ENCODE results near the gene CX3CR1. TPM values are rescaled to one million over a fixed set of nuclear protein-coding genes. Genes with fewer than 3 reads are reported as not detected.

CX3CR1 gene
- total RNA-seq, 2 experiments from 2014 or later: 0.13 TPM; not detected in 1

DNA sequence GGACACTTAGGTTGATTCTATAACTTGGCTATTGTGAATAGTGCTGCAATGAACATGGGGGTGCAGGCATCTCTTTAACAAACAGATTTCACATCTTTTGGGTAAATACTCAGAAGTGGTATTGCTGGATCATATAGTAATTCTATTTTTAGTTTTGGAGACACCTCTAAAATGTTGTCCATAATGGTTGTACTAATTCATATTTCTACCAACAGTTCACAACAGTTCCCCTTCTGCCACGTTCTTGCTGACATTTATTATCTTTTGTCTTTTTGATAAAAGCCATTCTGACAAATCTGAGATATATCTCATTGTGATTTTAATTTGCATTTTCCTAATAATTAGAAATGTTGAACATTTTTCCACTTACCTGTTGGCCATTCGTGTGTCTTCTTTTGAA lies 19.5 kb downstream of the CX3CR1 start:
- Histone ChIP-seq H3K79me2 (ENCODE audit: insufficient read depth, low read depth, low read length) (no peaks in the 10 kb centered on the region), H3K27ac (ENCODE audit: low read depth, low read length, poor library complexity, severe bottlenecking) (no peak overlapping the region), H3K4me2 (ENCODE audit: low read length) (peak overlapping the region; percentile 9; the same call in 1 of the 2 replicates), H4K20me1 (ENCODE audit: insufficient read depth, low read length) (no peaks in the 10 kb centered on the region), H2AFZ (ENCODE audit: low read length) (no peak overlapping the region), H3K9me2 (ENCODE audit: insufficient read depth, low read length) (no peaks in the 10 kb centered on the region), H3K4me1 (ENCODE audit: insufficient read depth, low read length, poor library complexity, severe bottlenecking) (peaks cover 39% of the 10 kb centered on the region), H3K4me3 (ENCODE audit: low read depth, low read length, poor library complexity, severe bottlenecking) (no peak overlapping the region), H3K36me3 (ENCODE audit: insufficient read depth, low read length) (no peaks in the 10 kb centered on the region), H3K9me3 (ENCODE audit: low read length) (no peaks in the 10 kb centered on the region)
- TF ChIP-seq, protein P1, sequence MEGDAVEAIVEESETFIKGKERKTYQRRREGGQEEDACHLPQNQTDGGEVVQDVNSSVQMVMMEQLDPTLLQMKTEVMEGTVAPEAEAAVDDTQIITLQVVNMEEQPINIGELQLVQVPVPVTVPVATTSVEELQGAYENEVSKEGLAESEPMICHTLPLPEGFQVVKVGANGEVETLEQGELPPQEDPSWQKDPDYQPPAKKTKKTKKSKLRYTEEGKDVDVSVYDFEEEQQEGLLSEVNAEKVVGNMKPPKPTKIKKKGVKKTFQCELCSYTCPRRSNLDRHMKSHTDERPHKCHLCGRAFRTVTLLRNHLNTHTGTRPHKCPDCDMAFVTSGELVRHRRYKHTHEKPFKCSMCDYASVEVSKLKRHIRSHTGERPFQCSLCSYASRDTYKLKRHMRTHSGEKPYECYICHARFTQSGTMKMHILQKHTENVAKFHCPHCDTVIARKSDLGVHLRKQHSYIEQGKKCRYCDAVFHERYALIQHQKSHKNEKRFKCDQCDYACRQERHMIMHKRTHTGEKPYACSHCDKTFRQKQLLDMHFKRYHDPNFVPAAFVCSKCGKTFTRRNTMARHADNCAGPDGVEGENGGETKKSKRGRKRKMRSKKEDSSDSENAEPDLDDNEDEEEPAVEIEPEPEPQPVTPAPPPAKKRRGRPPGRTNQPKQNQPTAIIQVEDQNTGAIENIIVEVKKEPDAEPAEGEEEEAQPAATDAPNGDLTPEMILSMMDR (conservative IDR thresholded peaks at IDR 0.05; ENCODE audit: low read length): no peak
- TF ChIP-seq EZH2phosphoT487 (IDR thresholded peaks at IDR 0.05; ENCODE audit: borderline replicate concordance, low read depth, low read length): no peak
- ChIA-PET CTCF (ENCODE audit: unreplicated experiment) (no interaction called here), POLR2A (interaction anchor here (1.2 kb wide), 1 partner anchor 64 kb away, joined by 3 read pairs; no protein-coding TSS in a partner anchor)
- DNase-seq (ENCODE audit: low spot score): no peak
- intact Hi-C loops (cut with micrococcal nuclease; ENCODE audit: unreplicated experiment): no loop called here
- BruUV-seq (replicated peaks): no TSS peak

DNA sequence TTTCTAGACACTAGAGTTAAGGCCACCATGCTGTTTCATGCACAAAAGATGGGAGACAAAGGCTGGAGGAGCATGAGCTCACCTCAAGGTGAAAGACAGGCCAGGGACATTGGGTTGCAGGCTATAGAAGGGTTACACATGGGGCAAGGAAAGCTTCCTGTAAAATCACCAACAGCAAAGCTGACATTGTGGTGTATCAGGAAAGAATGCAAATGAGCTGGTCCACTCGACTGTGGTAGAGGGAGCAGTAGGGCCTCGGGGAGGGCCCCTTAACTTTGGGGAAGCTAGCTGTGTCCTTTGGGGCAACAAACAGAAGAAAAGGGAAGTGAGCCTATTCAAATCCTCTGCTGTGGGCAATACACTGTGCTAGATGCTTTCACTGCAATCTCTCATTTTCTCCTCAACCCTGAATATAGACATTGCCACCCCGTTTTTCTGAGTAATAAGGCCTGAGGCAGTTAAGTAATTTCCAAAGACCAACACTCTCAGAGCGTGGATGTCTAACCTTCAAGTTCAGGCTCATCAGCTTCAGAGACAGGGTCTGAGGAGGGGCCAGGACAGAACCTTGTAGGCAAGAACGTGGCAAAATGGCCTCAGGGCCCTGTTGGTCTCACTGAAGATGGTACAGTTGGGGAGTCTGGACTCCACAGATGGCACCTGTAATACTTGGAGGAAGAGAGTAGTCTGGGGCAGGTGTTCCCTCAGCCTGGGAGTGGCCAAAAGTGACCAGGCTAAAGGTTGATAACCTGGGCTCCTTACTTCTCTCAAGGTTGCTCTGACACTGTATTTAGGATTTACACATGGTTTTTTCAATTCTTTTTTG lies 24.1 kb downstream of the CX3CR1 start:
- no peaks in the 10 kb centered on the region for H4K20me1 ChIP-seq (ENCODE audit: insufficient read depth, low read length)
- CTCF ChIA-PET (ENCODE audit: unreplicated experiment): interaction anchor here (0.9 to 1.2 kb wide), 3 partner anchors 10 to 39 kb away, joined by 3 to 8 read pairs (median 4); no protein-coding TSS in a partner anchor
- H3K4me3 ChIP-seq (ENCODE audit: low read depth, low read length, poor library complexity, severe bottlenecking): peak overlapping the region; percentile 45
- H3K27ac ChIP-seq (ENCODE audit: low read depth, low read length, poor library complexity, severe bottlenecking): peak overlapping the region; percentile 91
- peak overlapping the region; percentile 77 for H3K4me2 ChIP-seq (ENCODE audit: low read length)
- POLR2A ChIA-PET: interaction anchor here (0.5 to 2.0 kb wide), 11 partner anchors 11 to 71 kb away, joined by 3 to 11 read pairs (median 4); partner anchors contain the start of gene CX3CR1
- peak overlapping the region; percentile 91 for H2AFZ ChIP-seq (ENCODE audit: low read length)
- H3K9me3 ChIP-seq (ENCODE audit: low read length): no peaks in the 10 kb centered on the region
- BruUV-seq (replicated peaks): TSS peak; percentile 89
- peak; percentile 95 for DNase-seq (ENCODE audit: low spot score)
- no peaks in the 10 kb centered on the region for H3K79me2 ChIP-seq (ENCODE audit: insufficient read depth, low read depth, low read length)
- no peaks in the 10 kb centered on the region for H3K9me2 ChIP-seq (ENCODE audit: insufficient read depth, low read length)
- no peaks in the 10 kb centered on the region for H3K36me3 ChIP-seq (ENCODE audit: insufficient read depth, low read length)
- H3K4me1 ChIP-seq (ENCODE audit: insufficient read depth, low read length, poor library complexity, severe bottlenecking): peaks cover 59% of the 10 kb centered on the region
- TF ChIP-seq, protein P1 (conservative IDR thresholded peaks at IDR 0.05; ENCODE audit: low read length): no peak
- no peak for TF ChIP-seq EZH2phosphoT487 (IDR thresholded peaks at IDR 0.05; ENCODE audit: borderline replicate concordance, low read depth, low read length)
- intact Hi-C loops (cut with micrococcal nuclease; ENCODE audit: unreplicated experiment): loop anchor here (2.0 kb wide), 2 partner anchors 27 to 33 kb away; no protein-coding TSS in a partner anchor
